OCI-LY3 (cell line): ENCODE measurements around the gene NT5C.
A peak's percentile ranks its signal among the peaks of the same experiment; 100 is the strongest.
"Not testable (repeated sequence)": the region's sequence is repeated elsewhere in the genome, so short reads cannot be mapped to it uniquely, and the experiment has no call there.

ENCODE experiments used
- H2AFZ ChIP-seq: fragments of 200-600, 300-600 bp; shearing (Covaris generic); 2 replicates; pipeline ENCODE4 v1.6.0; 2014; ENCODE audit warnings: antibody characterized with exemption, low read depth, low read length
- H3K27ac ChIP-seq: fragments of 200-600, 300-600 bp; sonication (generic); 2 replicates; pipeline ENCODE4 v1.5.1; 2014; ENCODE audit warnings: mild to moderate bottlenecking, low read length, moderate library complexity, mixed read lengths
- H3K27me3 ChIP-seq: fragments of 200-600, 300-600 bp; sonication (generic); 2 replicates; pipeline ENCODE4 v1.6.1; 2014; ENCODE audit warnings: low read depth, low read length, mixed read lengths
- H3K36me3 ChIP-seq: fragments of 200-600, 300-600 bp; sonication (generic); replicated peaks from 2 replicates; pipeline ENCODE3; 2014; ENCODE audit warnings: low read depth, low read length, mixed read lengths
- H3K4me1 ChIP-seq: fragments of 300-600, 200-600 bp; sonication (generic); 2 replicates; pipeline ENCODE4 v1.6.1; 2014; ENCODE audit warnings: low read length, mixed read lengths
- H3K4me2 ChIP-seq: fragments of 200-600, 300-600 bp; sonication (generic); 2 replicates; pipeline ENCODE4 v1.6.1; 2014; ENCODE audit warnings: low read length, mixed read lengths
- H3K4me3 ChIP-seq: fragments of 300-600, 200-600 bp; sonication (generic); 2 replicates; pipeline ENCODE4 v1.5.1; 2014; ENCODE audit warnings: antibody characterized with exemption, mild to moderate bottlenecking, low read length, moderate library complexity
- H3K79me2 ChIP-seq: fragments of 300-600, 200-600 bp; shearing (Covaris generic); 2 replicates; pipeline ENCODE4 v1.6.1; 2014; ENCODE audit warnings: mild to moderate bottlenecking, low read length, mixed read lengths
- H3K9ac ChIP-seq: fragments of 300-600, 200-600 bp; shearing (Covaris generic); 2 replicates; pipeline ENCODE4 v1.6.0; 2014; ENCODE audit warnings: mild to moderate bottlenecking, low read length, moderate library complexity
- H3K9me3 ChIP-seq: fragments of 200-600, 300-600 bp; shearing (Covaris generic); 2 replicates; pipeline ENCODE4 v1.6.1; 2014; ENCODE audit warnings: low read length, mixed read lengths; ENCODE audit not compliant: insufficient read depth
- H4K20me1 ChIP-seq: fragments of 200-600, 300-600 bp; sonication (generic); 2 replicates; pipeline ENCODE4 v1.6.1; 2016; ENCODE audit warnings: low read length, mixed read lengths; ENCODE audit not compliant: insufficient read depth
- EZH2phosphoT487 ChIP-seq: fragments of 200-600 bp; shearing (Covaris generic); IDR thresholded peaks from 2 replicates; pipeline ENCODE4 v1.6.1; 2018; ENCODE audit warnings: antibody characterized with exemption, mixed run types, low read depth
- TF ChIP-seq, protein P1 (sequence below): fragments of 200-600, 300-600 bp; sonication (generic); IDR thresholded peaks from 2 replicates; pipeline ENCODE4 v1.5.1; 2014; ENCODE audit warnings: antibody characterized with exemption, low read length, low read depth

Gene NT5C

DNA sequence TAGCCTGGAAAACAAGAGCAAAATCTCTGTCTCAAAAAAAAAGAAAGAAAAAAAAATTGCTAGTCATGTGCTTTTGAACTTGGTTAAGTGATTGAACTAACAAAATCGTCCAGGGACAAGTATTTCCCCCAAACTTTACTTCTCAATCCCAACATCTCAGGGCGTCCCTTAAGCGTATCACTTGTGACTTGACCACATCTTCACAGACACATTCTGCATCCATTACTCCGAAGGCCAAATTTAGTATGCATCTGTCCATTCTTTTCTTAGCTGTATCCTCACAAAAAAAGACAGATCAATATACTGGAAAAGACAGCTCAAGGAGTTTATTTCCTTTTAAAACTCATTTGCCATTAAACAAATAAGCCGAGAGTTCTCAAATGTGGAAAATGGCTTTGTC, 28.7 kb upstream of the NT5C start:
- H3K27ac ChIP-seq, result no peak overlapping the region
- H3K9ac ChIP-seq, result no peak overlapping the region
- no peak overlapping the region for H3K4me3 ChIP-seq
- H3K27me3 ChIP-seq, result no peaks in the 10 kb centered on the region
- no peaks in the 10 kb centered on the region for H4K20me1 ChIP-seq
- H3K9me3 ChIP-seq, result no peaks in the 10 kb centered on the region
- peaks cover 12% of the 10 kb centered on the region for H3K36me3 ChIP-seq
- no peaks in the 10 kb centered on the region for H3K79me2 ChIP-seq
- peaks cover 3% of the 10 kb centered on the region for H3K4me1 ChIP-seq
- no peak overlapping the region for H3K4me2 ChIP-seq
- H2AFZ ChIP-seq, result no peak overlapping the region
- TF ChIP-seq EZH2phosphoT487, result no peak
- TF ChIP-seq, protein P1, sequence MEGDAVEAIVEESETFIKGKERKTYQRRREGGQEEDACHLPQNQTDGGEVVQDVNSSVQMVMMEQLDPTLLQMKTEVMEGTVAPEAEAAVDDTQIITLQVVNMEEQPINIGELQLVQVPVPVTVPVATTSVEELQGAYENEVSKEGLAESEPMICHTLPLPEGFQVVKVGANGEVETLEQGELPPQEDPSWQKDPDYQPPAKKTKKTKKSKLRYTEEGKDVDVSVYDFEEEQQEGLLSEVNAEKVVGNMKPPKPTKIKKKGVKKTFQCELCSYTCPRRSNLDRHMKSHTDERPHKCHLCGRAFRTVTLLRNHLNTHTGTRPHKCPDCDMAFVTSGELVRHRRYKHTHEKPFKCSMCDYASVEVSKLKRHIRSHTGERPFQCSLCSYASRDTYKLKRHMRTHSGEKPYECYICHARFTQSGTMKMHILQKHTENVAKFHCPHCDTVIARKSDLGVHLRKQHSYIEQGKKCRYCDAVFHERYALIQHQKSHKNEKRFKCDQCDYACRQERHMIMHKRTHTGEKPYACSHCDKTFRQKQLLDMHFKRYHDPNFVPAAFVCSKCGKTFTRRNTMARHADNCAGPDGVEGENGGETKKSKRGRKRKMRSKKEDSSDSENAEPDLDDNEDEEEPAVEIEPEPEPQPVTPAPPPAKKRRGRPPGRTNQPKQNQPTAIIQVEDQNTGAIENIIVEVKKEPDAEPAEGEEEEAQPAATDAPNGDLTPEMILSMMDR, result no peak

DNA sequence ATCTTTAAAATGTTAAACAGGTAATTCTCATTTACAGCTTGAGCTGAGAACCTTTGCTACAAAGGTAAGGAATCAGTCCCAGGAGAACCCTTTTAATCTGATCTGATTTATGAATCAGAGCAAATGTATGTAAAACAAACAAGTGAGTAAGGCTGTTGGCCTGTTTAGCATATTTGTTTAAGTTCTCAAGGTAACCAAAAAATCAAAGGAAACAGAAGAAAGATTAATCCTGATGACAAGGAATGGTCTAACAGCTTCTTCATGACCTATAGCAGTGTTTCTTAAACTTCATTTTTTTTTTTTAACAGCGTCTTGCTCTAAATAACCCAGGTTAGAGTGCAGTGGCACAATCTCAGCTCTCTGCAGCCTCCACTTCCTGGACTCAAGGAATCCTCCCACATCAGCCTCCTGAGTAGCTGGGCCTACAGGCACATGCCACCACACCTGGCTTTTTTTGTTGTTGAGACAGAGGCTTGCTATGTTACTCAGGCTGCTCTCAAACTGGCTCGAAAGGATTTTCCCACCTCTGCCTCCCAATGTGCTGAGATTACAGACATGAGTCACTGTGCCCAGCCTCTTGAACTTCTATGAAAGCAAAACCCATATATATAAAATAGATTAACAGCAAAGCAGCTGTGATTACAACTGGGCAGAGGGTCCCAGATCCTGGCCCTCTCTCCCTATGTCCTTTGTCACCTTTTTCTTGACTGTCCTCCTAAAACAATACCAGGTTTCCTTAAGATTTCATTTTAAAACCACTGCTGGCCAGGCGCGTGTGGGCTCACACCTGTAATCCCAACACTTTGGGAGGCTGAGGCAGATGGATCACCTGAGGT, 27.9 kb upstream of the NT5C start:
- peaks cover 12% of the 10 kb centered on the region for H3K36me3 ChIP-seq

DNA sequence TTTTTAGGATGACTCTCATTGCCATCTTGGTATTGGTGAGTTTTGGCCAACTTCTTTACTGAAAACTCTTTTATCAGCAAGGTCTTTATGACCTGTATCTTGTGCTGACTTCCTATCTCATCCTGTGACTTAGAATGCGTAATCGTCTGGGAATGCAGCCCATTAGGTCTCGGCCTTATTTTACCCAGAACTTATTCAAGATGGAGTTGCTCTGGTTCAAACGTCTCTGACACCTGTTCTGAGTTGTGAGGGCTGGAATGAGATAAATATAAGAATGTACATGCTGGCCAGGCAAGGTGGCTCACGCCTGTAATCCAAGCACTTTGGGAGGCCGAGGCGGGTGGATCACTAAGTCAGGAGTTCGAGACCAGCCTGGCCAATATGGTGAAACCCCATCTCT, 26.9 kb upstream of the NT5C start:
- H3K36me3 ChIP-seq, result peaks cover 12% of the 10 kb centered on the region
- not testable (repeated sequence) for H3K27ac ChIP-seq, H3K4me2 ChIP-seq, H3K79me2 ChIP-seq, H3K9ac ChIP-seq, H3K27me3 ChIP-seq, H3K9me3 ChIP-seq, H3K4me3 ChIP-seq, H3K4me1 ChIP-seq, H4K20me1 ChIP-seq, H2AFZ ChIP-seq

More for the DNA sequence above, 27.9 kb upstream of the NT5C start:
- no peak overlapping the region for H2AFZ ChIP-seq
- no peak overlapping the region for H3K4me3 ChIP-seq
- H3K4me2 ChIP-seq, result no peak overlapping the region
- H3K9me3 ChIP-seq, result no peaks in the 10 kb centered on the region
- no peaks in the 10 kb centered on the region for H4K20me1 ChIP-seq
- TF ChIP-seq EZH2phosphoT487, result no peak
- TF ChIP-seq, protein P1, result no peak
- H3K27ac ChIP-seq, result no peak overlapping the region
- peaks cover 8% of the 10 kb centered on the region for H3K4me1 ChIP-seq
- no peaks in the 10 kb centered on the region for H3K27me3 ChIP-seq
- H3K79me2 ChIP-seq, result no peaks in the 10 kb centered on the region
- H3K9ac ChIP-seq, result no peak overlapping the region

DNA sequence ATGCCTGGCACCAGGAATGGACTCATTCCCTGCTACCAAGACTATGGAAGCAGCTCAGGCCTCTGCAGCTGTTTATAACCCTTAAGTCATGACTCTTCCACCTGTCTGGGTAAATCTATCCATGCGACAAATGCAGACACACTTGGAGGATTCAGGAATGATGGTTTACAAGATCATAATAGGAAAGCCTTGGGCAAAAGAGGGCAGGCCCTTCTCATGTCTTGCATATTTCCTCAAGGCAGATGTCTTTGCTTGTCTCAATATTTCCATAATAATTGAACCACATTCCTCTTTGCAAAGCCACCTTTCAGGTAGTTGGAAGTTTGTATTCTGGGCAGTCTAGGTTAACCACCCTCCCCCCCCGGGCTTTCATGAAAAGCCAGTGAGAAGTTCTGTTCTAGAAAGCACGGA, 23.7 kb upstream of the NT5C start:
- Histone ChIP-seq H3K4me1 (peaks cover 17% of the 10 kb centered on the region), H2AFZ (0 out of 2 replicates have a peak overlapping the region, but pooled peaks have one; percentile 40), H3K79me2 (peaks cover 41% of the 10 kb centered on the region), H4K20me1 (peaks cover 13% of the 10 kb centered on the region), H3K4me2 (peak overlapping the region; percentile 91), H3K9me3 (no peaks in the 10 kb centered on the region), H3K27me3 (no peaks in the 10 kb centered on the region), H3K36me3 (peaks cover 11% of the 10 kb centered on the region), H3K4me3 (peak overlapping the region; percentile 67), H3K9ac (peak overlapping the region; percentile 50; the same call in 1 of the 2 replicates), H3K27ac (peak overlapping the region; percentile 71)
- TF ChIP-seq EZH2phosphoT487, result no peak
- TF ChIP-seq, protein P1, result no peak
